ENCODE measurements around the gene AKT1.
"Not testable (repeated sequence)": the region's sequence is repeated elsewhere in the genome, so short reads cannot be mapped to it uniquely, and the experiment has no call there.

AKT1 gene

GRCh38 chr14:104729835-104730181, 65.7 kb downstream of the AKT1 start:
- no peak for TF ChIP-seq CTCF (IDR thresholded peaks at IDR 0.05; ENCODE audit: extremely low read depth, insufficient read depth, missing control alignments)
- DNase-seq (ENCODE audit: low spot score) = no peak
- in situ Hi-C loops (cut with MboI; ENCODE audit: low pct_unique_long_range_greater_than_20kb, low sequenced_read_pairs, unreplicated experiment) = no loop called here

- DNase-seq (ENCODE audit: low spot score); in situ Hi-C loops (cut with MboI; ENCODE audit: low pct_unique_long_range_greater_than_20kb, low sequenced_read_pairs, unreplicated experiment): not testable (repeated sequence)
Measured at GRCh38 chr14:104729176-104729834, 66.2 kb downstream of the AKT1 start.

- no peak for TF ChIP-seq CTCF (IDR thresholded peaks at IDR 0.05; ENCODE audit: extremely low read depth, insufficient read depth, missing control alignments)
- in situ Hi-C loops (cut with MboI; ENCODE audit: low pct_unique_long_range_greater_than_20kb, low sequenced_read_pairs, unreplicated experiment) = no loop called here
Measured at GRCh38 chr14:104728631-104729030, 66.9 kb downstream of the AKT1 start.

GRCh38 chr14:104726600-104727451, 68.7 kb downstream of the AKT1 start:
- in situ Hi-C loops (cut with MboI; ENCODE audit: low pct_unique_long_range_greater_than_20kb, low sequenced_read_pairs, unreplicated experiment) = no loop called here
- TF ChIP-seq CTCF (IDR thresholded peaks at IDR 0.05; ENCODE audit: extremely low read depth, insufficient read depth, missing control alignments) = no peak
- DNase-seq (ENCODE audit: low spot score) = no peak

More at GRCh38 chr14:104728631-104729030, 66.9 kb downstream of the AKT1 start:
- no peak for DNase-seq (ENCODE audit: low spot score)

- TF ChIP-seq CTCF (IDR thresholded peaks at IDR 0.05; ENCODE audit: extremely low read depth, insufficient read depth, missing control alignments) = no peak
- no peak for DNase-seq (ENCODE audit: low spot score)
- in situ Hi-C loops (cut with MboI; ENCODE audit: low pct_unique_long_range_greater_than_20kb, low sequenced_read_pairs, unreplicated experiment) = no loop called here
Measured at GRCh38 chr14:104725772-104726548, 69.6 kb downstream of the AKT1 start.

GRCh38 chr14:104724981-104725771, 70.4 kb downstream of the AKT1 start:
- in situ Hi-C loops (cut with MboI; ENCODE audit: low pct_unique_long_range_greater_than_20kb, low sequenced_read_pairs, unreplicated experiment) = no loop called here
- TF ChIP-seq CTCF (IDR thresholded peaks at IDR 0.05; ENCODE audit: extremely low read depth, insufficient read depth, missing control alignments) = no peak
- no peak for DNase-seq (ENCODE audit: low spot score)
